CD4-positive, alpha-beta T cell treated with Interleukin-17A for 1 hour (primary cell): ENCODE results near the gene CCR5AS.
A peak's percentile ranks its signal among the peaks of the same experiment; 100 is the strongest.
"Not testable (repeated sequence)": the region's sequence is repeated elsewhere in the genome, so short reads cannot be mapped to it uniquely, and the experiment has no call there.

Experiments
- DNase-seq: peaks from one replicate; pipeline ENCODE4 v3.0.0-alpha.2; 2020

CCR5AS gene

DNA sequence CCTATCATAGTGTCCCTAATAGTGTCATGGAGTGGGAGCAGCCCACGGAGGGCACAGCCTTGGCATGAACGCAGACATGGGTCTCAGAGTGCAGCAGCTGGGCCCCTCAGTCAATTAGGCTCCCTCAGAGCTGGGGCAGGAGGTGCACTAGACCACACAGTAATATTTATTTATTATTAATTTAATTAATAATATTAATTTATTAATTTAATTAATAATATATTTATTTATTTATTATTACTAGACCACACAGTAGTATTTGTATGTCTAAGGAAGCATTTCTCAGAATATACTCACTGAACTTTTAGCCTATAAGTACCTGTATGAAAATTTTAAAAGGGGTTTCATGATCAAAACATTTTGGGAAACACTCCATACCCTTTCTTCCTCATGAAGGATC lies 5.3 kb downstream of the CCR5AS start:
- DNase-seq: no peak

DNA sequence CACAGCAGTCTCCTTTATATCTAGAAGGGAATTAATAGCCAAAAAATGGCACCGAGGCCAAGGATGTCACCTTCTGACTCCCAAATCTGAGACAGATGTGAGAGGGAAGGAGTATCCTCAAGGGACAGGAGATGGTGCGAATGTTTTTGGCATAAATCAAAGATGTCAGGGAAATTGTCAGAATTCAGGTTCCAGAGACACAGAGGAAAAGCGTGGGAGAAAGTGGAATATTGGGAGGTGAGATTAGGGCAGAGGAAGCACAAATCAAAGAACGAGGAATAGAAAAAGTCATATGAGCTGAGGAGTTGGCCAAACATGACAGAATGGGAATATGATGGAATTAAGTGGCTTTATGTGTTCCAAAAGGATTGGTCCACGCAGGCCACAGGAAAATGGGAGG lies 6.0 kb downstream of the CCR5AS start:
- no peak for DNase-seq

DNA sequence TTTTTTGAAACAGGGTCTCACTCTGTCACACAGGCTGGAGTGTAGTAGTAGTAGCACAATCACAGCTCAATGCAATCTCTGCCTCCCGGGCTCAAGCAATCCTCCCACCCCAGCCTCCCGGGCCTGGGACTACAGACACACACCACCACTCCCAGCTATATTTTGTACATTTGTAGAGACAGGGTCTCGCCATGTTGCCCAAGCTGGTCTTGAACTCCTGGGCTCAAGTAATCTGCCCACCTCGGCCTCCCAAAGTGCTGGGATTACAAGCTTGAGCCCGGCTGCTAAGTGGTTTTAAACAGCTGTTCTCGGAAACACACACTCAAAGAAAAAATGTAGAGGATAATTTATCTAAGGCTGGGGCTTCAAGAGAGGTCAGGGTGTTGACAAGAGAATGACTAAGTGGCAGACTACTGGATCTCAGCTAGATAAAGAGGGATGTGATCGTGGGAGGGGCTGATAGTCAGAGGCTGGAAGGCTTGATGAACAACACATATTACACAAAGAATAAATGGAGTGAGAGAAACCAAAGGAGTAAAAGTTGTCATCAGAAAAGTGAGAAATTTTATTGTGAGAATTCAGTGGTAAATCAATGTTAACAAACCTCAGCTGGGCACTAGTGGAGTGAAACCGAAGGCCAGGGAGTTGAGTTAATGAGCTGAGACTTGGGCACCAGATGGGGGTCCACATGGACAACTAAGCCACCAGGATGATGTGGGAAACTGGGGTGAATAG lies 6.7 kb downstream of the CCR5AS start:
- DNase-seq: no peak

DNA sequence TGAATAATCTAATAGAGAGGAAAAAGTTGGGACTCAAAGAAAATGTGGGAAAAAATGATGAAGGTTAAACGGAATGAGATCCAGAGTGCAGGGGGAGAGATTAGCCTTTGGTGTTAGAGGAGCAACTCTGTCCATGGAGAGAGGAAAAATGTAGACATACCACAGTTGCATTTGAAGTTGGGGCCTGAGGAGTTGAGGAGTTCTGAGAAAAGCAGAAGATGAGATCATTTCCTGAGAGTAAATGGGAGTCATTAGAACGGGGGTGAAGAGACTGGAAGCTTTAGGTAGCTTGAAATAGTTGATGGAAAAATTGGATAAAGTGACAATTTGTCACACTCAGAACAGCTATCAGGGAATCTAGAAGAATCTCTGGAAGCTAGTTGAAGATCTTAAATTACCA lies 7.3 kb downstream of the CCR5AS start:
- DNase-seq: no peak

DNA sequence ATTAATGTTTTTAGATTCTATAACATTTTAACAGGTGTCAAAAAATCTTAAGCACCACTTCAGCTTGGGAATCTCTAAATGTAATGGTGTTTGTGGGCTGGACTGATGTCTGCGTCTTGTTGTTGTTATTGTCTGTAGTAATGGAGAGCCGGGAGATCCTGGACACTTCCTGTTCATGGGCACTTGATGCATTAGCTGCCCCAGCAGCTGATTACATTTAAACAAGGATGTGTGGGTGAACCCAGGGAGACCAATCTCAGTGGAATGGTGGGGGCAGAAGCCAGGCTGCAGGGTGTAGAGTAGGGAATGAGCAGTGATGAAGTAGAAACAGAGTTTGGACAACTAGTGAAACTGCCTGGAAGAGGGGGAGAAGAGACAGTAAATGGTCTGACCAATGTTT lies 7.8 kb downstream of the CCR5AS start:
- DNase-seq: no peak

DNA sequence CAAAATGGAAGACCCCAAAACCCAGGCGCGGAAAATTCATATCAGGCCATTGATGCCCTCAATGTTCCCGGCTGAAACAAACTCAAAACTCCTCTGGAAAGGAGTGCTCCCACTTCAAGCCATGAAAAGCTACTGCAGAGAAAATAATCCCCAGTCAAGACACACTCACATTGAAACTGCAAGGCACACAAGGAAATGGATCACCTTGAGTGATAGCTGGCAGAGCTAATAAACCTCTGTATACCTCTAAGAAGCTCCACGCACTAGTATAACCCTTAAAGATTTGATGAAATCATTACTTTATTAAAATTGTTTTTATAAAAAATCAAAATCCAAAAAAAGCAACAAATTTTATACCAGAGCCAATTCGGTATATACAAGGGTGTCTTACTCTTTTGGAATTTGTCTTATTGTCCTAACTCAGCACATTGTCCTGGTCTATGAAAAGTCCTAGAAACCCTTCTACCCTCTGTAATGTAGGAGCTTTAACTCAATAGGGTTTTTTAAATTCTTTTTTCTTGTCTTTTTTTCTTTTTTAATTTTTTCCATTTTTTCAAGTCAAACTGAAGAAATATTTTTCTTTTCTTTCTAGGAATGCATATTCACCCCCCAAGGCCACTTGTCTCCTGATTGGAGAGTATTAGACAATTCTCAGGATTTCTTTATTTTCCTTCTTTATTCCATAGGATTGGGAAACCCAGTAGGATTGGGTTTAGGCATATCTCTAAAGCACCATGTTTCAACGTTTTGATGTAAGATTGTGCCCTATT lies 8.5 kb downstream of the CCR5AS start:
- DNase-seq: no peak

DNA sequence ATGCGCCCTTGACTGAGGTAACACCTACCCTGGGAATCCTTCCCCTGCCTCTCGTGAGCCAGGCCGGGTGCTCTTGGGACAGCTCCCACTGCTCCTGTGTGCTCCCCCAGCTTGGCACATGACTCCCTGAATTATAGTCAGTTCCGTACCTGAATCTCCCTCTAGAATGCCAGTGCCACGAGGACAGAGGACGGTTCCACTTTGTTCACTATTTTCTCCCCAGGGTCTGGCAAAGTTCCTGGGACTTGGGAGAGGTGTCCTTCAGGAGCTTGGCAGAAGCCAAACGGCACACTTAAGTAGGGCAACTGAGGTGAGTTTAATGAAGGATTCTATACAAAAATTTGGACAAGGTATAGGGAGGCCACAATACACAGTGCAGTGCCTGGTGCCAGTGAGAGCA lies 9.8 kb downstream of the CCR5AS start:
- DNase-seq: no peak

DNA sequence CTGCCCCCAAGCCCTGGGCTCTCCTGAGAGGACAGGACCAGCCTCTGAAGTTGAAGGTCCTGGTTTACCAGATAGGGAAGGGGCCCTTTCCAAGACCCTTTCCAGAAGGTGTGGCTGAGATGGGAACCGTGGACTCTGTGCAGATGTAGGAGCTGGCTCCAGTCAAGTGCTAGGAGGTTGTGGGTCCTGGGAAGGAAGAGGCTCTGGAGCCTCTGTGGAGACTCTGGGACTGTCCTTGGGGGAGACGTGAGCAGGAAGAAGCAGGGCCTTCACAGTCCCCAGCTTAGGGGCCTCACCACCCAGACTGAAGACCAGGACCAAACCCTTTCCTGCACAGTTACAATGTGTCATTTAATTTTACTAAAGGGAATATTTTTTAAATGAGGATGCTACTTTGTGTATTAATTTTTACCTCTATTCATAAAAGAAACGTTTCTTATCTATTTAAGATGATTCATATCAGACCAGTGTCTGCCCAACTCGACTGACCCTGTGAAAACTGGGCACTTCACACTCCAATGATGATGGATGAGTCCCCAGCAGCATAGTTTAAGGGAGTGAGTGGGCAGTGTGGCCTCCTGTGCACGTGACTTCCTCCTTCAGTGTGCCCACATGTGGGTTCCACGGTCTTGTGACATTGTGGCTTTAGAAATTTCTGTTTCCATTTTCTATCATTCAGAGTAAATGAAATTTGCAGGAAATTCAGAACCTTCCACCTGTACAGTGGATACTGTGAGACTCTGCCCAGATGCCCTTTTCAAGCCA lies 10.9 kb downstream of the CCR5AS start:
- no peak for DNase-seq

DNA sequence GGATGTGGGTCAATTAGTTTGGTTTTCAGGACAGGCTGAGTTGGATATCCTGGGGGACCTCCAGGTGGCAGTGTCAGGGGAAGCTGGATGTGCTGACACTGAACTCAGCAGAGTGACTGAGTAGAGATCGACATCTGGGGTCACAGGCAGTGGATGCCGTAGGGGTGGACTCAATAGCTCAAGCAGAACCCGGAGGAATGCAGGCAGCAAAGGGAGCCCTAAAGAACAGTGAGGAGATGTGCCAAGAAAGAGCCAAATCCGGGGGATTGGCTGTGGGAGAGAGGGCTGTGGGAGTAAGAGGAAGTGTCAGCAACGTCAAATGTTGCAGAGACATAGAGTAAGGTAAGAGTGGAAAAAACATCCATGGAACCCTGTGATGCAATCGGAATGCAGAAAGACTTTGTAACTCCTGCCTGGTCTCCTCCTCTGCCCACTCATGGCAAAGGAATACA lies 11.6 kb downstream of the CCR5AS start:
- no peak for DNase-seq

DNA sequence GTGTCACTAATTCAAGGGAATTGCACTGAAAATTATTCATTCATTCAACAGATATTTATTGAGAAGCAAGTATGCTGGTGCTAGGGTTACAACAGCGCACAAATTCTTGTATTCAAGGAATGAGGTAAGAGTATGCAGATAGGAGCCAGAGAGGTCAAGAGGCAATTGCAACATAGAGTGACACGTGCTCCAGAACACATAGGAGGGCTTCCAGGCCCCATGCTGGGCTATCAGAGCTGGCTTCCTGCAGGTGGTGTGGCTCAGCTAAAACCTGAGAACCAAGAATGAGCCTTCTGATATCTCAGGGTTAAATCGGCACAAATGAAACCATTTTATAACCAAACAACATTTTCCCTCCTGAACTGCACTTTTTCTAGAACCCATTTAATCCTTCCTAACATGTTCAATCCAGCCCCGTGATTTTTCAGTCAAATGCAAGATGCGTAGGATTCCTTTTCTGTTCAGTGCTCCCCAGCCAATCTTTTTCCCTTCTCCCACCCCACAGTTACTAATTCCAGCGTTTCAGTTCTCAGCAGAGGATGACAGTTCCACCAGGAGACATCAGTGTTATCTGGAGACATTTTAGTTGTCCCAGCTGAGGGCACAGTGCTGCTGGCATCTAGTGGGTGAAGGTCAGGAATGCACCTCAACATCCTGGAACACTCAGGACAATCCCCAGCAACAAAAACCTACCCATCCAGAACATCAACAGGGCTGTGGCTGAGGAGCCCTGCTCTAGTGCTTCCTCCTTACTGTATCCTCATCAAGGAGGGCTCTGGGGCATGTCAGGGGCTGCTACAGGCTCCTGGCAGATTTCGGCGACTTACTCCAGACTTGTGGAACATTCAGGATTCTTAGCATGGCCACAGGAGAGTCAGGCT lies 13.1 kb downstream of the CCR5AS start:
- DNase-seq: no peak

DNA sequence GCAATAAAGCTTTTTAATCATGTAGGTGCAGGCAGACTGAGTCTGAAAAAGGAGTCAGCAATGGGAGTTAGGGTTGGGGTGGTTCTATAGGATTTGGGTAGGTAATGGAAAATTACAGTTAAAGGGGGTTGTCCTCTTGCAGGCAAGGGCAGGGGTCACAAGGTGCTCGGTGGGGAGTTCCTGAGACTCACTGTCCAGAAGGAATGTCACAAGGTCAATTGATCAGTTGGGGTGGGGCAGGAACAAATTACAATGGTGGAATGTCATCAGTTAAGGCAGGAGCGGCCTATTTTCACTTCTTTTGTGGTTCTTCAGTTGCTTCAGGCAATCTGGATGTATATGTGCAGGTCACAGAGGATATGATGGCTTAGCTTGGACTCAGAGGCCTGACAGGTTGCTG lies 13.9 kb downstream of the CCR5AS start:
- DNase-seq: no peak

DNA sequence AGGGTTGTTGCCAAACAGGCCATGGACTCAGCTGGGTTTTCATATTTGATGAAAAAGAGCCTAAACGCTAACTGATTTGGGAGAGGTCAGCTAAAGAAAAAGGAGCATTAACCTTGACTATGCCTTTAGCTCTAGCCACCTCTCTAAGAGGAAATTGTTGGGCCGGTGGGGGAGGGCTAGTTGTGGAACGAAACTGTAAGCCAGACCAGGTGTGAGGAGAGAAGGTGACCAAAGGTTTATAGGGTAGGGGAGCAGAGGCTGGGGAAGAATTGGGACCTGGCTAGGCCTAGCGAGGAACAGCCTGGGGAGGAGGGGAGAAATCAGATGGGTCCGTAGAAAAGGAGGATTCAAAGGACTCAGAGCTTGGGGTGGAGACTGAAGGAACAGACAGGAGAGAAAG lies 15.3 kb downstream of the CCR5AS start:
- DNase-seq: not testable (repeated sequence)

DNA sequence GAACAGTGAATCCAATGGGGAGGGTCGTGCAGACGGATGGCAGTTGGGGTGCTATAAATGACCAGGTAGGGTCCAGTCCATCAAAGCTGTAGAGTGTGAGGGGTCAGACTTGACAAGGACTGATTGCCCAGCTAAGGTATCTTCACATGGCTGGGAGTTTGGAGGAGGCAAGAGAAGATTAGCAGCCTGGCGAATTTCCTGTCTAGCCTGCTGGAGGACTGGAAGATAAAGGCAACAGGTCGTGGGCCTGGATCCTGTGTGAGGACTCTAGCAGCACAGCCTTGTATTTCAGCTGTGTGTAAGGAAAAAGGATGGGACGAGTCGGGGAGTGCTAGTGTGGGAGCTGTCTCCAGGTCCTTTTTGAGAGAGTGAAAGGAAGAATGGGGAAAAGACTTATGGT lies 17.6 kb downstream of the CCR5AS start:
- no peak for DNase-seq

DNA sequence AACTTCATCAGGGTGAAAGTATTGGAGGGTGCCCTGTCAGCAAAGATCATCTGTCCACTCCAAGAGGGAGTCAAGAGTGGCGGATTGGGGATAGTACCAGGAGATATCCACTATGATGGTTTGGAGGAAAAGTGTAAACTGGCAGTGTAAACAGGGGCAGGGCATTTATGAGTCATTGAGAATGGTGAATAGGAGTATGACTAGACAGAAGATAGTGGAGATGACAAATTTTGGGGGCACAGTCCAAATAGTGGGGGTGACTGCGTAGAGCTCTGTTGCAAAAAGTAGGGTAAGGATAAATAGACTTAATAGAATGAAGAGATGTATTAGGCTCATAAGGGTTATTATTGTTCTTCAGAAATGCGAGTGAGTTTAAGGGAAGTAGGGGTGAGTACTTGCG lies 18.0 kb downstream of the CCR5AS start:
- not testable (repeated sequence) for DNase-seq

DNA sequence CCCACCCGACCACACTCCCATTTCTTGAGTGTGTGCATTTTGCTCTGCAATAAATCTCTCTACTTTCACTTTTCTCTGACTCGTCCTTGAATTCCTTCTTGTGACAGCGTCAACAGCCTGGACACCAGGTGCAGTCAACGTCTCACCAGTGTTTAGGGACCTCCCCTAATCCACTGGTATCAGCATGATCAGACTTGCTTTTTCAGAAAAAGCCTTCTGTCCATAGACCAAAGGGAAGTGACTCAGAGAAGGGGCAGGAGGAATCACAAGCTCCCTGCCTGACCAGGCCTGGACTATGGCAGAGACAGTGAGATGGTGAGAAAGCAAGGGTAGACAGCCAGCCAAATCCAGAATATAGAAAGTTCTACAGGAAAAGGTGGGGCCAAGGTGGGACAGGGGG lies 20.7 kb downstream of the CCR5AS start:
- no peak for DNase-seq

DNA sequence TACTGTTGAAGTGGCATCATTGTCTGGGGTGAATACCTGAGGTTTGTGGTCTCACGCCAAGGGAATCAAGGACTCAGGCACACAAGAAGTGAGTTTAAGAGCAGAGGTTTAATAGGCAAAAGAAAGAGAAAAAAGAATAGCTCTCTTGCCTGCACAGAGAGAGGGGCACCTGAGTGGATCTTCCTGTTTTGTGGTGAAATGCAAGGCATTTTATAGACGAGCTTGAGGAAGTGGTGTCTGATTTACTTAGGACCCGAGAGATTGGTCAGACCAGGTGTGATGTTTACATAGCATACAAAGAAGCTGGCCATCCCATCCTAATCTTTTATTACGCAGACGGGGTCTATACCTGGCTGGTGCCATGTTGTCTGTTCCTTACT lies 22.9 kb downstream of the CCR5AS start:
- DNase-seq: no peak

DNA sequence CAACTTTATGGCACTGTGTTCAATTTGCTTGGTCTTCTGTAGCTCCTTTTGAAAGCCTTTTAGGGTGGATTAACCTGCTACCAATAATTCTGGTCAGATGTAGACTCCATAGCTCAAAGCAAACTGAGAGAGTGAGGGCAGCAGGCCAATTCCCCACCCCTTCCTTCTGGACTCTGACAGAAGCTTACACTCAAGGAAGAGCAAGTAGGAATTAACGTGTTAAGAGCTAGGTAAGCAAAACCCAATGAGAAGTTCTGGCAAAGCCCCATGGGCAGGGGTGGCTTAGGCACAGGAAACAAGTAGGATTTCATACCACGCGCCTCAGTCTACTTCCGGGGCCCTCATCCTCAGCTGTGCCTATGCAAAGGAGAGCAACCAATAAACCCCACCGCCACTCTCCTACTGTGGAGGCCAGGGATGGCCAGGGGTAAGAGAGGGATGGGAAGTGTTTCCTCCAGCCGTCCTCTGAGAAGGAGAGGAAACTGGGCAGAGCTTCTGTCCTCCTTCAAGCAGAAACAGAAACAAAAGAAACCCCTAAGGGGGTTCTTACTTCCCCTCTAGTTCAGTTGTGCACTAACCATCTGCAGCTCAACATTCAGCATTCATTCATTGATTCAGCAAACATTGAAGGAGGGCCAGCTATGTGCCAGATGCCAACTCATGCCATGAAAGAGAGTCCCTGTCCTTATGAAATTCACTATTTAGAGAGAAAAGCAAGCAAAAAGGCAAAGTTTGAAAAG lies 23.5 kb downstream of the CCR5AS start:
- DNase-seq: no peak

DNA sequence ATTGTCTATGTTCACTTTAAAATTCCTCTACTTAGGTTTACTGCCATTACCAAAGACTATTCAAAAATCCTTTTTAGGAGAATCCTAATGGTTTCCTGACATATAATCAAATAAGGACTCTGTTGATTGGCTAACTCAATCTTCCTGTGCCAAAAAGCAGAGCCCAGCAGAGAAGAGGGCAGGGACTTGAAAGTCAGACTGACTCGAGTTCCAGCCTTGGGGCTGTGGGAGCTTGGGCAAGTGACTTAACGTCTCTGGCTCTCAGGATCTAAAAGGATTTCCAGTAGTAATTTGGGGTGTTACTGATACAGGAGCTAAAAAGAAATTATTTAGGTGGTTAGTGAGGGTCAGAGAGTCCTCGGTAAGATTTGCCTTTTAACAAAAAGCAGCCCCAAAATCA lies 25.2 kb downstream of the CCR5AS start:
- DNase-seq: no peak

DNA sequence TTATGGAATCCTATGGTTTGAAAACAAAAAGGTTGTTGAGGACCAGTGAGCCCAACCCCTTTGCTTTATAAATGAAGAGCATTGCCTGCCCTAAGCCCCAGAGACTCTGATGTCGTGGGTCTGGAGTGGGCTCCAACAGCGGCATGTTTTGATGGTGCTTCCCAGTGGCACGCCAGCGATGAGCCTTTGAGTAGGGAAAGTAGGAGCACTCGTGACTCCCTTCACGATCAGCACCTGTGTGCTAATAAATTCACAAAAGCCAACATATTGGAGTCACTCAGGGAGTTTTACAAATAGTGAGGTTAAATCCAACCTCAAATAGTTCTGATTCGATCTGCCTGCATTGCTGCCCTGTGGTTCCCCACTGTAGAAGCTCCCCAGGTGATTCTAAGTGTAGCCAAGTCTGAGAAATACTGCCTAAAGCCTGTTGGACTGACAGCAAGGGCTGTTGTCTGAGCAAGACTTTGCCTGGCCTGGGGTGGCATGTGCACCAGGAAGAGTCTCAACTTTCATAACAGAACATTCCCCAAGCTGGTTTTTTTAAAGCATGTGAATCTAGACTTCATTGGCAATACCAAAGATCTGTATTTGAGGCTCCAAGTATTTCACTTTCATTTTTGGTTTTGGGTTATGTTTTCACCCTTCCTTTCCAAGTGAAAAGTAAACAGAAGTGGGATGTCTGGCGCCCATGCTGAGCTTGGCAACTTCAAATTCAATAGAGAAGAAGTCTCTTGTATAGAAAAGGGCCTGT lies 26.2 kb downstream of the CCR5AS start:
- DNase-seq: no peak

DNA sequence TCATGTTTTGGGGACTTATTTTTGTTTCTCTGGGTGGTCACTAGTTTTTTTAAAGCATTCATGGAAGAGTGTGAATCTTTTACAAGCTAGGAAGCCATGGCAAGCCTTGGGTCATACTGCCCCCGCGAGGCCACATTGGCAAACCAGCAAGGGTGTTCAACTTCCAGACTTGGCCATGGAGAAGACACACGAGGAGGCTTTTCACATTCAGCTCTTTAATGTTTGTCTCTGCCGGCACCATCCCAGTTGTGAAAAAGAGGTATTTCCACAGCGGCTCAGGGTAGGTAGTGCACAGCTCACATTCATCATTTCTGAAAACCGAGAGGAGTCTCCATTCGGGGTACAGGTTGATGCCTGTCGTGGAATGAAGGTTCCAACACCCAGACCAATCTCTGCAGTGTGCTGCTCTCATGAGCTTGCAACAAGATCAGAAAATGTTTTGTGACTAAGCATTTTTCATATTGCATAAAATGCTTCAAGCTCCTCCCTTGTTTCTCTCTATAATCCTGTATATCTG lies 28.4 kb downstream of the CCR5AS start:
- peak; percentile 72 for DNase-seq

DNA sequence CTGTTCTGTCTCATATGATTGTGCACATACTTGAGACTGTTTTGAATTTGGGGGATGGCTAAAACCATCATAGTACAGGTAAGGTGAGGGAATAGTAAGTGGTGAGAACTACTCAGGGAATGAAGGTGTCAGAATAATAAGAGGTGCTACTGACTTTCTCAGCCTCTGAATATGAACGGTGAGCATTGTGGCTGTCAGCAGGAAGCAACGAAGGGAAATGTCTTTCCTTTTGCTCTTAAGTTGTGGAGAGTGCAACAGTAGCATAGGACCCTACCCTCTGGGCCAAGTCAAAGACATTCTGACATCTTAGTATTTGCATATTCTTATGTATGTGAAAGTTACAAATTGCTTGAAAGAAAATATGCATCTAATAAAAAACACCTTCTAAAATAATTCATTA lies 31.1 kb downstream of the CCR5AS start:
- no peak for DNase-seq
